Suprapubic skin (tissue), 4 donors: ENCODE results near the gene TSC22D4. TPM values are rescaled to one million over a fixed set of nuclear protein-coding genes. Genes with fewer than 3 reads are reported as not detected.

Experiments
- DNase-seq, 2 donors: peaks; one replicate each; pipeline ENCODE4 v3.0.0-alpha.2; 2019; ENCODE audit warnings: low spot score in 2 of 2
- H3K27ac ChIP-seq: fragments of 200-600 bp; sonication (generic); one replicate; pipeline ENCODE4 v1.5.1; 2019
- H3K27me3 ChIP-seq: fragments of 200-600 bp; sonication (generic); one replicate; pipeline ENCODE4 v1.5.1; 2019
- H3K36me3 ChIP-seq: fragments of 200-600 bp; sonication (generic); one replicate; pipeline ENCODE4 v1.5.1; 2019
- H3K4me1 ChIP-seq: fragments of 200-600 bp; sonication (generic); one replicate; pipeline ENCODE4 v1.5.1; 2019
- H3K4me3 ChIP-seq: fragments of 200-600 bp; sonication (generic); one replicate; pipeline ENCODE4 v1.5.1; 2019; ENCODE audit warnings: mild to moderate bottlenecking
- H3K9me3 ChIP-seq: fragments of 200-600 bp; sonication (generic); one replicate; pipeline ENCODE4 v1.5.1; 2019
- CTCF ChIP-seq, 2 donors: fragments of 200-600 bp in 1 of 2; fragments of 450-650 bp in 1 of 2; sonication (generic) in 1 of 2; IDR thresholded peaks; one replicate each; pipeline ENCODE4 v1.5.1; 2016 to 2019; ENCODE audit warnings: antibody characterized with exemption in 2 of 2, mild to moderate bottlenecking in 1 of 2, moderate library complexity in 1 of 2
- EP300 ChIP-seq: sonication (generic); formaldehyde crosslinking; IDR thresholded peaks from one replicate; pipeline ENCODE4 v1.6.1; 2017; ENCODE audit warnings: antibody characterized with exemption
- POLR2A ChIP-seq, 2 donors: fragments of 450-650 bp; IDR thresholded peaks; one replicate each; pipeline ENCODE4 v1.6.1; 2017; ENCODE audit warnings: antibody characterized with exemption in 2 of 2, mild to moderate bottlenecking in 2 of 2, moderate library complexity in 2 of 2
- POLR2AphosphoS5 ChIP-seq, 3 donors: sonication (generic); formaldehyde crosslinking; IDR thresholded peaks; one replicate each; pipeline ENCODE4 v1.6.1; 2017; ENCODE audit warnings: antibody characterized with exemption in 3 of 3
- WGBS: methylation state at CpG from one replicate; pipeline ENCODE4 v1.1.5; 2018; 5-methylcytosine and 5-hydroxymethylcytosine counted together
- total RNA-seq, 4 donors: library from RNA; depleted of rRNA; stranded (reverse); fragments of >200 nt; gene quantifications; one replicate each; pipeline ENCODE4 v1.1.0, GENCODE V29; 2016

The TSC22D4 gene
- total RNA-seq, 4 donors from 2014 or later: 52.7 to 67.2 (median 57.3) TPM

- TF ChIP-seq EP300 (no peak), CTCF (IDR thresholded peaks at IDR 0.05) (no peak), POLR2AphosphoS5 (IDR thresholded peaks at IDR 0.05) (no peak), POLR2A (IDR thresholded peaks at IDR 0.05) (no peak)
- 96% methylated on average over 1 of the region's 1 CpG for WGBS
- Histone ChIP-seq H3K4me3 (no peak overlapping the region), H3K4me1 (no peaks in the 10 kb centered on the region), H3K36me3 (no peaks in the 10 kb centered on the region), H3K9me3 (no peaks in the 10 kb centered on the region), H3K27ac (no peak overlapping the region), H3K27me3 (no peaks in the 10 kb centered on the region)
- DNase-seq: no peak
Measured at GRCh38 chr7:100418930-100419659, 59.9 kb downstream of the TSC22D4 start.

Other genes starting within 250 kb of the TSC22D4 start
- gene SPDYE3, start 171.5 kb downstream of the TSC22D4 start, total RNA-seq: not detected
- gene PILRB, start 121.1 kb downstream of the TSC22D4 start, total RNA-seq: 100 to 1,000 TPM in 1 of 4 donors, 10 to 100 TPM in 3; 40.8 to 125 (median 63.1) TPM
- 1 to 10 TPM; 1.3 to 8.5 (median 4.2) TPM for gene PILRA, start 105.7 kb downstream of the TSC22D4 start, total RNA-seq
- 1 to 10 TPM; 2.2 to 9.4 (median 4.8) TPM for gene ZCWPW1, start 50.5 kb downstream of the TSC22D4 start, total RNA-seq
- gene MEPCE, start 49.4 kb downstream of the TSC22D4 start, total RNA-seq: 10 to 100 TPM; 38.5 to 50.4 (median 39.6) TPM
- 10 to 100 TPM; 18.2 to 35.6 (median 27.0) TPM for gene PPP1R35, start 42.7 kb downstream of the TSC22D4 start, total RNA-seq
- gene SPACDR, start 15.0 kb downstream of the TSC22D4 start, total RNA-seq: under 1 TPM in 1 of 4 donors, not detected in 3; 0.53 TPM
- 1 to 10 TPM in 1 of 4 donors, under 1 TPM in 3; 0.51 to 1.1 (median 0.67) TPM for gene NYAP1, start 4.7 kb upstream of the TSC22D4 start, total RNA-seq
- 10 to 100 TPM; 46.6 to 63.4 (median 52.9) TPM for gene AGFG2, start 60.0 kb upstream of the TSC22D4 start, total RNA-seq
- 1 to 10 TPM in 2 of 4 donors, not detected in 2; 2.7 to 3.8 TPM for gene SAP25, start 94.7 kb upstream of the TSC22D4 start, total RNA-seq
- 100 to 1,000 TPM in 1 of 4 donors, 10 to 100 TPM in 3; 37.6 to 101 (median 56.2) TPM for gene LRCH4, start 106.9 kb upstream of the TSC22D4 start, total RNA-seq
- gene FBXO24, start 107.1 kb upstream of the TSC22D4 start, total RNA-seq: 1 to 10 TPM in 1 of 4 donors, under 1 TPM in 3; 0.47 to 2.4 (median 0.57) TPM
- 10 to 100 TPM; 14.1 to 18.3 (median 15.6) TPM for gene PCOLCE, start 123.1 kb upstream of the TSC22D4 start, total RNA-seq
- 10 to 100 TPM; 18.0 to 35.5 (median 28.5) TPM for gene MOSPD3, start 133.3 kb upstream of the TSC22D4 start, total RNA-seq
- gene TFR2, start 162.3 kb upstream of the TSC22D4 start, total RNA-seq: 1 to 10 TPM in 3 of 4 donors, under 1 TPM in 1; 0.81 to 3.9 (median 1.3) TPM
- gene ACTL6B, start 177.2 kb upstream of the TSC22D4 start, total RNA-seq: not detected
- gene GNB2, start 194.5 kb upstream of the TSC22D4 start, total RNA-seq: 100 to 1,000 TPM; 228 to 311 (median 300) TPM
- 10 to 100 TPM; 29.0 to 91.6 (median 40.7) TPM for gene GIGYF1, start 215.0 kb upstream of the TSC22D4 start, total RNA-seq
- gene POP7, start 226.9 kb upstream of the TSC22D4 start, total RNA-seq: 10 to 100 TPM; 39.4 to 55.8 (median 47.6) TPM
- under 1 TPM in 1 of 4 donors, not detected in 3; 0.97 TPM for gene EPO, start 241.3 kb upstream of the TSC22D4 start, total RNA-seq